GM12891 (cell line): ENCODE data around the gene MFAP4.

Source experiments
- PAX5 ChIP-seq: IDR thresholded peaks from 2 replicates; pipeline ENCODE4 v1.6.1; 2011; ENCODE audit warnings: low read length, moderate library complexity, mild to moderate bottlenecking; ENCODE audit not compliant: insufficient read depth, severe bottlenecking
- POLR2A ChIP-seq: IDR thresholded peaks from 2 replicates; pipeline ENCODE4 v1.6.1; 2011; ENCODE audit warnings: low read depth, low read length, control low read depth
- POLR2AphosphoS5 ChIP-seq: IDR thresholded peaks from 2 replicates; pipeline ENCODE4 v1.6.1; 2011; ENCODE audit warnings: low read depth, low read length, control low read depth
- POU2F2 ChIP-seq: IDR thresholded peaks from 2 replicates; pipeline ENCODE4 v1.6.1; 2011; ENCODE audit warnings: low read depth, mild to moderate bottlenecking, control low read depth, low read length, moderate library complexity
- SPI1 ChIP-seq: IDR thresholded peaks from 2 replicates; pipeline ENCODE4 v1.6.1; 2011; ENCODE audit warnings: low read depth, low read length, control low read depth
- TAF1 ChIP-seq: IDR thresholded peaks from 2 replicates; pipeline ENCODE4 v1.6.1; 2011; ENCODE audit warnings: low read depth, low read length, control low read depth

DNA sequence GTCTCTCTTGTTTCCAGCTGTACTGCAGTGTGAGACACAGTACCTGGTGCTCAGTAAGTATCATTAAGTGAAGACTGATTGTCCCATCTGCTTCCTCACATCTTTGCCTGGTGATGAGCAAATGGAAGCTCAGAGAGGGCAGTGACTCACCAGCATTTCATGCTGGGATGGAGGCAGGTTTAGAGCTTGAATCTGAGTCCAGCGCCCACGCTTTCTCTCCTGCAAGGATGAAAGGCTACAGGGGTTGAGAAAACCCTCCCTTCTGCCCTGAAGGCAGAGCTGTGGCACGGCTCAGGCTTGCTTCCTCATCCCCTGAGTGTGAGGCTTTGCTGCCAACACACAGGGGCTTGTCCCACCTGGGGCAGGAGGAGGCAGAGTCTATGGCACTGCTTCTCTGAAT is 22.5 kb upstream of the MFAP4 start:
- TF ChIP-seq POLR2A (no peak), POLR2AphosphoS5 (no peak), TAF1 (no peak), SPI1 (no peak), PAX5 (no peak), POU2F2 (no peak)
